Vagina (tissue), 2 donors: ENCODE measurements around the gene NTM.

Experiments
- CTCF ChIP-seq, 3 experiments: fragments of 450-650 bp in 2 of 3; fragments of 200-600 bp in 1 of 3; sonication (generic) in 1 of 3; IDR thresholded peaks; one replicate each; pipeline ENCODE4 v1.5.1; 2017 to 2019; ENCODE audit warnings: antibody characterized with exemption in 3 of 3, mild to moderate bottlenecking in 2 of 3, moderate library complexity in 2 of 3
- POLR2A ChIP-seq, 2 donors: fragments of 450-650 bp; IDR thresholded peaks; one replicate each; pipeline ENCODE4 v1.6.1; 2017; ENCODE audit warnings: antibody characterized with exemption in 2 of 2, mild to moderate bottlenecking in 2 of 2, moderate library complexity in 2 of 2
- POLR2AphosphoS5 ChIP-seq, 2 donors: sonication (generic); formaldehyde crosslinking; IDR thresholded peaks; one replicate each; pipeline ENCODE4 v1.9.0; 2017; ENCODE audit warnings: antibody characterized with exemption in 2 of 2, mild to moderate bottlenecking in 2 of 2, low read depth in 1 of 2; ENCODE audit not compliant: insufficient read depth in 1 of 2

GRCh38 chr11:131583421-131583820 lies 213.0 kb downstream of the NTM start:
- TF ChIP-seq POLR2A (IDR thresholded peaks at IDR 0.05) (no peak), CTCF (IDR thresholded peaks at IDR 0.05) (no peak), POLR2AphosphoS5 (IDR thresholded peaks at IDR 0.05; ENCODE audit: insufficient read depth in 1 of 2, low read depth in 1 of 2) (no peak)
